Gastrocnemius medialis (tissue), 4 donors: ENCODE measurements around the gene HLA-DPA1. TPM values are rescaled to one million over a fixed set of nuclear protein-coding genes. Genes with fewer than 3 reads are reported as not detected.
A peak's percentile ranks its signal among the peaks of the same experiment; 100 is the strongest.

Source experiments
- ATAC-seq, 2 donors: fragments of 150-250 bp; one replicate each; pipeline ENCODE4 v1.9.1; 2016
- DNase-seq, 2 donors: peaks; one replicate each; pipeline ENCODE4 v3.0.0-alpha.2; 2019
- H3K27ac ChIP-seq, 4 donors: fragments of 200-600 bp; sonication (generic); 1 replicate in 1 of 4; 2 replicates in 3 of 4; pipeline ENCODE4 v1.5.1; 2016 to 2018; ENCODE audit warnings: mild to moderate bottlenecking in 2 of 4, moderate library complexity in 1 of 4
- H3K27me3 ChIP-seq, 3 donors: fragments of 200-600 bp; sonication (generic) in 2 of 3; 1 replicate in 1 of 3; 2 replicates in 2 of 3; pipeline versions ENCODE4 v1.5.1 to v1.6.0; 2016 to 2019; ENCODE audit warnings: mild to moderate bottlenecking in 1 of 3, moderate library complexity in 1 of 3
- H3K36me3 ChIP-seq, 2 donors: fragments of 200-600 bp; sonication (generic) in 1 of 2; one replicate each; pipeline ENCODE4 v1.5.1; 2017 to 2018
- H3K4me1 ChIP-seq, 2 donors: fragments of 200-600 bp; sonication (generic) in 1 of 2; one replicate each; pipeline ENCODE4 v1.5.1; 2016 to 2017; ENCODE audit warnings: mild to moderate bottlenecking in 2 of 2
- H3K4me3 ChIP-seq, 4 donors: fragments of 200-600 bp; sonication (generic) in 3 of 4; 1 replicate in 1 of 4; 2 replicates in 3 of 4; pipeline ENCODE4 v1.5.1; 2016 to 2019; ENCODE audit warnings: mild to moderate bottlenecking in 2 of 4
- H3K9me3 ChIP-seq, 3 donors: fragments of 200-600 bp; sonication (generic) in 2 of 3; 1 replicate in 1 of 3; 2 replicates in 2 of 3; pipeline ENCODE4 v1.5.1; 2016 to 2019
- CTCF ChIP-seq, 5 experiments: fragments of 450-650 bp in 3 of 5; fragments of 200-600 bp in 2 of 5; sonication (generic) in 2 of 5; IDR thresholded peaks in 4 of 5; conservative IDR thresholded peaks in 1 of 5; 1 replicate in 4 of 5; 2 replicates in 1 of 5; pipeline ENCODE4 v1.5.1; 2016 to 2019; ENCODE audit warnings: antibody characterized with exemption in 5 of 5, mild to moderate bottlenecking in 3 of 5, moderate library complexity in 3 of 5
- POLR2A ChIP-seq, 2 donors: fragments of 450-650 bp; IDR thresholded peaks; one replicate each; pipeline ENCODE4 v1.6.1; 2017; ENCODE audit warnings: antibody characterized with exemption in 2 of 2, mild to moderate bottlenecking in 2 of 2, moderate library complexity in 2 of 2
- in situ Hi-C, 4 donors: fragments of 200-750 bp; cut with MboI; loops; one replicate each; pipeline versions ENCODE4 v1.15.0 to v1.8.0; 2017; ENCODE audit warnings: low sequenced_read_pairs in 4 of 4
- intact Hi-C: fragments of 100-400 bp; cut with DNase I; formaldehyde crosslinking; loops from one replicate; pipeline ENCODE4 v1.15.1; 2023; ENCODE audit warnings: low total_unique reads
- total RNA-seq, 4 donors: library from RNA; depleted of rRNA; stranded (reverse); fragments of >200 nt; gene quantifications; one replicate each; pipeline versions ENCODE4 v1.1.0 to v1.2.3, GENCODE V29; 2016

HLA-DPA1 gene
- total RNA-seq, 4 donors from 2014 or later: 6.8 to 51.8 (median 23.4) TPM

- in situ Hi-C loops: no loop called here
- H3K4me1 ChIP-seq: no peaks in the 10 kb centered on the region
- H3K4me3 ChIP-seq: no peak overlapping the region
- no peaks in the 10 kb centered on the region for H3K9me3 ChIP-seq
- H3K36me3 ChIP-seq: no peaks in the 10 kb centered on the region
- H3K27ac ChIP-seq: no peak overlapping the region
- ATAC-seq: no peak
- DNase-seq: no peak
- no peak for TF ChIP-seq CTCF (IDR thresholded peaks at IDR 0.05 in 4 of 5, conservative IDR thresholded peaks at IDR 0.05 in 1 of 5)
- no peak for TF ChIP-seq POLR2A (IDR thresholded peaks at IDR 0.05)
- peaks cover 24 to 36% (median 35%) of the 10 kb centered on the region in 3 donors for H3K27me3 ChIP-seq
- intact Hi-C loops: no loop called here
These were observed 40.3 kb upstream of the HLA-DPA1 start for GRCh38 chr6:33113755-33114154.

- in situ Hi-C loops (no loop called here), intact Hi-C loops (no loop called here)
- H3K4me1 ChIP-seq: no peaks in the 10 kb centered on the region
- H3K9me3 ChIP-seq: no peaks in the 10 kb centered on the region
- no peak for TF ChIP-seq POLR2A (IDR thresholded peaks at IDR 0.05)
- TF ChIP-seq CTCF (IDR thresholded peaks at IDR 0.05 in 4 of 5, conservative IDR thresholded peaks at IDR 0.05 in 1 of 5): no peak
- ATAC-seq (peak; percentile 97 to 98), DNase-seq (peak in 1 of 2 donors; percentile 12)
- no peak overlapping the region for H3K4me3 ChIP-seq
- no peak overlapping the region for H3K27ac ChIP-seq
- peaks cover 16 to 24% (median 22%) of the 10 kb centered on the region in 3 donors for H3K27me3 ChIP-seq
- H3K36me3 ChIP-seq: no peaks in the 10 kb centered on the region
These were observed 38.7 kb upstream of the HLA-DPA1 start for GRCh38 chr6:33112148-33112547.

DNA sequence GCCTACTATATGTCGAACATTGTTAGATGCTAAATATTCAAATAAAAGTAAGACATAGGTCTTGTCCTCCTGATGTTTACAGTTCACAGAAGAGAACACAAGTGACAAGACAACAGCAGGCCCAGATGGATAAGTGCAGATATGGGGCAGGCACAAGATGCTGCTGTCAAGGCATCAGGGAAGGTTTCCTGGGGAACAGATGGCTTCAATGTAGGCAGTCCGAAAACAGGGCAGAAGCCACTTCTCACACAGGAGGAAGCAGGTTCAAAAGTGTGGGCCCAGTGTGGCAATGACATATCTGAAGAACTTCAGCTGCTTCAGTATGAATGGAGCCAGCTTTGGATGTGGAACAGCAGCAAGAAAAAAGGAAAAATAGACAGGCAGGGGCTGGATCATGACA lies 34.9 kb upstream of the HLA-DPA1 start:
- H3K4me3 ChIP-seq: no peak overlapping the region
- H3K36me3 ChIP-seq: no peaks in the 10 kb centered on the region
- ATAC-seq: no peak
- no peaks in the 10 kb centered on the region for H3K4me1 ChIP-seq
- peaks cover 0 to 4% (median 0%) of the 10 kb centered on the region in 3 donors for H3K27me3 ChIP-seq
- TF ChIP-seq CTCF (IDR thresholded peaks at IDR 0.05 in 4 of 5, conservative IDR thresholded peaks at IDR 0.05 in 1 of 5) (no peak), POLR2A (IDR thresholded peaks at IDR 0.05) (no peak)
- intact Hi-C loops: no loop called here
- in situ Hi-C loops: no loop called here
- no peak for DNase-seq
- no peak overlapping the region for H3K27ac ChIP-seq
- H3K9me3 ChIP-seq: no peaks in the 10 kb centered on the region

DNA sequence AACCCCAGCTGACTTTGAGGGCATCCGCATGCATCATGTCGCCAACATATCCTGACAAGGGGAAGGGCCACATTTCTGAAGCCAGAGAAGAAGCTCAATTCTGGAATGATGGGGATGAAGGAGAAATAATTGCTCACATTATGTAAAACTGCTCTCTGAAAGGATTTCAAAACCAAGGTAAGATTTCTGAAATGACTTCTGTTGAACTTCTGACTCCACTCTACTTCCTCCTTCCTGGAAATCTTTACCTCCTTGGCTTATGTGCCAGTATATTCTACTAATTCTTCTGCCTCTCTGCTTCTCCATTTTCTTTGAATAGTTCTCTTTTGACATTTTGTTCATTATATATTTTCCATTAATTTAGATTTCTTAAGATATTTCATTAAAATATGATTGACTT lies 34.2 kb upstream of the HLA-DPA1 start:
- Histone ChIP-seq H3K9me3 (no peaks in the 10 kb centered on the region), H3K4me3 (no peak overlapping the region), H3K27ac (no peak overlapping the region), H3K4me1 (no peaks in the 10 kb centered on the region), H3K27me3 (peaks cover 0 to under 1% (median 0%) of the 10 kb centered on the region in 3 donors), H3K36me3 (no peaks in the 10 kb centered on the region)
- intact Hi-C loops (no loop called here), in situ Hi-C loops (no loop called here)
- TF ChIP-seq POLR2A (IDR thresholded peaks at IDR 0.05): no peak
- no peak for TF ChIP-seq CTCF (IDR thresholded peaks at IDR 0.05 in 4 of 5, conservative IDR thresholded peaks at IDR 0.05 in 1 of 5)
- DNase-seq (no peak), ATAC-seq (no peak)
